ENCODE data around the gene AMFR. TPM values are rescaled to one million over a fixed set of nuclear protein-coding genes. Genes with fewer than 3 reads are reported as not detected.

AMFR gene
- total RNA-seq, 3 donors from 2014 or later (not counting 1 experiment from before 2014, with no cell fraction given) = 58.4 to 87.1 (median 71.7) TPM

DNA sequence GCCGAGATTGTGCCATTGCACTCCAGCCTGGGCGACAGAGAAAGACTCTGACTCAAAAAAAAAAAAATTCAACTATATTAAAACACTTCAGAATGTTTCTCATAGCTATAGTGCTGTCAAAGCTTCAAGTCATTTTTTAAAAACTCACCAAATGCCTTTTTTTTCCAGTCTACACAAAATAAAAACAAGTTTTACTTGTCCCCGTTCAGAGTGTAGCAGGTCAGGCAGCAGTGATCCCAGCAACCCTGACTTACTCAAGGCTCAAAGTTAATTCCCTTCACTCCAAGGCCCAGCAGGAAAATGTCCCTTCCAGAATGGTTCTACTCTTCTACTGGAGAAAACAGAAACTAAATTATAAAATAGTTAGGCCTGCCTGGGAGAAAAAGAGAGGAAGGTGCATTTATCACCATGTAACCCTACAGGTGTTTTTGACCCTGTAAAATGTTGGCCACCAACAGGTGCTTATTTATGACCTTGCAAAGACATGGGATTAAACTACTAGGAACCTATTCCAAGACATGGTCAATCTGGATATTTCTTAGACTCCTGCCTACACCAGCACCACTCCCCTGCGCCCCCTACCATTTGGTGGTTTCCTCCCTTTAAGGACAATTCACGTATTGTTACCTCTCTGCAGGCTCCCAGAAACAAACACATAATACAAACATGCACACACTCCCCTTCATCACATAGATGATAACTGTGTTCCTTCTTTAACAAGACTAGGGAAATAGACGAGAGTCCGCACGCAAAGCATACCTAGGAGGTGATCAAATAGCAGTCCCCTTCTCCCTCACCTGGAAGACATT is 5.4 kb downstream of the AMFR start:
- no peak overlapping the region for H3K27ac ChIP-seq (ENCODE audit: low read length)
- no peaks in the 10 kb centered on the region for H3K9me3 ChIP-seq (ENCODE audit: control insufficient read depth, insufficient read depth, low read length)
- peaks cover 37 to 47% of the 10 kb centered on the region in 2 donors for H3K4me1 Mint-ChIP-seq
- no peak for TF ChIP-seq CTCF (IDR thresholded peaks at IDR 0.05)
- no peaks in the 10 kb centered on the region for H3K36me3 Mint-ChIP-seq
- H3K4me3 Mint-ChIP-seq = no peak overlapping the region
- H3K9me3 Mint-ChIP-seq = no peaks in the 10 kb centered on the region
- no peak for ATAC-seq
- H3K27me3 Mint-ChIP-seq (ENCODE audit: low read depth in 2 of 2) = no peaks in the 10 kb centered on the region
- no peak for DNase-seq
- peaks cover 13% of the 10 kb centered on the region for H3K4me1 ChIP-seq (ENCODE audit: control insufficient read depth, insufficient read depth, low read length)
- 93% methylated on average over 8 of the region's 8 CpGs for WGBS (ENCODE audit: insufficient coverage)
- no peaks in the 10 kb centered on the region for H3K27me3 ChIP-seq (ENCODE audit: control insufficient read depth, insufficient read depth, low read length)
- intact Hi-C loops (cut with micrococcal nuclease) = no loop called here
- H3K4me3 ChIP-seq (ENCODE audit: low read length) = no peak overlapping the region
- no peaks in the 10 kb centered on the region for H3K36me3 ChIP-seq (ENCODE audit: control insufficient read depth, insufficient read depth, low read length)
- H3K27ac Mint-ChIP-seq = no peak overlapping the region

- no peaks in the 10 kb centered on the region for H3K9me3 Mint-ChIP-seq
- Histone ChIP-seq H3K4me3 (ENCODE audit: low read length) (no peak overlapping the region), H3K9me3 (ENCODE audit: control insufficient read depth, insufficient read depth, low read length) (no peaks in the 10 kb centered on the region), H3K4me1 (ENCODE audit: control insufficient read depth, insufficient read depth, low read length) (peaks cover 2% of the 10 kb centered on the region), H3K36me3 (ENCODE audit: control insufficient read depth, insufficient read depth, low read length) (no peaks in the 10 kb centered on the region), H3K27me3 (ENCODE audit: control insufficient read depth, insufficient read depth, low read length) (no peaks in the 10 kb centered on the region), H3K27ac (ENCODE audit: low read length) (no peak overlapping the region)
- ATAC-seq = no peak
- H3K4me3 Mint-ChIP-seq = no peak overlapping the region
- intact Hi-C loops (cut with micrococcal nuclease) = no loop called here
- no peak for TF ChIP-seq CTCF (IDR thresholded peaks at IDR 0.05)
- no peaks in the 10 kb centered on the region for H3K36me3 Mint-ChIP-seq
- WGBS (ENCODE audit: insufficient coverage) = 100% methylated on average over 1 of the region's 4 CpGs
- no peak overlapping the region for H3K27ac Mint-ChIP-seq
- no peak for DNase-seq
- no peaks in the 10 kb centered on the region for H3K27me3 Mint-ChIP-seq (ENCODE audit: low read depth in 2 of 2)
- peaks cover 14 to 27% of the 10 kb centered on the region in 2 donors for H3K4me1 Mint-ChIP-seq
These were observed 8.2 kb downstream of the AMFR start for GRCh38 chr16:56417138-56417537.

DNA sequence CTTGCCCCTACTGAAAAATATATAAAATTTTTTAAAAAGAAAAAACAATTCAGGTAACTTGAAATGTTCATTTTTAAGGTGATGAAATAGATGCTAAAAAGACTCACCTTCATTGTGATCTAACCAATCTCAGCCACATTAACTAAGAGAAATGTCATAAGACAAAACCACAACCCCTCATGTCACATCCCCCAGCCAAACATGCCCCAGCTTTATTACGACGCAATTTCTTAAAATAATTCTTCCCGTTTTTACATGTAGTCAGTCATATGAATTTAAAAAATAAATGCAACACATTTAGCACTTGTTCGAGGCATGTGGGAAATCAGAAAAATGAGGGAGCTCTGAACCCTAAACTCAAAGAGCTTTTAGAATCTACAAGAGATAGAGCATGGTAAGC is 9.5 kb downstream of the AMFR start:
- no peaks in the 10 kb centered on the region for H3K9me3 ChIP-seq (ENCODE audit: control insufficient read depth, insufficient read depth, low read length)
- no peak for ATAC-seq
- WGBS (ENCODE audit: insufficient coverage) = 24% methylated on average over 3 of the region's 4 CpGs
- no peak overlapping the region for H3K4me3 ChIP-seq (ENCODE audit: low read length)
- peaks cover 7% of the 10 kb centered on the region for H3K36me3 ChIP-seq (ENCODE audit: control insufficient read depth, insufficient read depth, low read length)
- peak overlapping the region in 1 of 2 donors; percentile 56 for H3K27ac Mint-ChIP-seq
- H3K4me1 ChIP-seq (ENCODE audit: control insufficient read depth, insufficient read depth, low read length) = peaks cover 2% of the 10 kb centered on the region
- peaks cover 14 to 18% of the 10 kb centered on the region in 2 donors for H3K4me1 Mint-ChIP-seq
- H3K36me3 Mint-ChIP-seq = no peaks in the 10 kb centered on the region
- DNase-seq = no peak
- no peaks in the 10 kb centered on the region for H3K9me3 Mint-ChIP-seq
- no peak overlapping the region for H3K27ac ChIP-seq (ENCODE audit: low read length)
- H3K27me3 Mint-ChIP-seq (ENCODE audit: low read depth in 2 of 2) = no peaks in the 10 kb centered on the region
- H3K27me3 ChIP-seq (ENCODE audit: control insufficient read depth, insufficient read depth, low read length) = no peaks in the 10 kb centered on the region
- TF ChIP-seq CTCF (IDR thresholded peaks at IDR 0.05) = no peak
- H3K4me3 Mint-ChIP-seq = no peak overlapping the region
- intact Hi-C loops (cut with micrococcal nuclease) = no loop called here

- ATAC-seq (no peak), DNase-seq (no peak)
- Histone ChIP-seq H3K9me3 (ENCODE audit: control insufficient read depth, insufficient read depth, low read length) (no peaks in the 10 kb centered on the region), H3K27ac (ENCODE audit: low read length) (no peak overlapping the region), H3K36me3 (ENCODE audit: control insufficient read depth, insufficient read depth, low read length) (peaks cover 10% of the 10 kb centered on the region), H3K4me1 (ENCODE audit: control insufficient read depth, insufficient read depth, low read length) (no peaks in the 10 kb centered on the region), H3K27me3 (ENCODE audit: control insufficient read depth, insufficient read depth, low read length) (no peaks in the 10 kb centered on the region), H3K4me3 (ENCODE audit: low read length) (no peak overlapping the region)
- Mint-ChIP-seq H3K27ac (no peak overlapping the region), H3K4me1 (peaks cover 6 to 10% of the 10 kb centered on the region in 2 donors), H3K9me3 (no peaks in the 10 kb centered on the region), H3K36me3 (peaks cover 1% of the 10 kb centered on the region), H3K4me3 (no peak overlapping the region), H3K27me3 (ENCODE audit: low read depth in 2 of 2) (no peaks in the 10 kb centered on the region)
- 100% methylated on average over 3 of the region's 5 CpGs for WGBS (ENCODE audit: insufficient coverage)
- no peak for TF ChIP-seq CTCF (IDR thresholded peaks at IDR 0.05)
- intact Hi-C loops (cut with micrococcal nuclease) = no loop called here
These were observed 11.0 kb downstream of the AMFR start for GRCh38 chr16:56414366-56414765.
